OCI-M2 (cell line): ENCODE data around the gene ATP6V1C2.

Experiments
- DNase-seq: peaks from one replicate; lab custom pipeline; 2025; ENCODE audit not compliant: unreplicated experiment; lab: John Stamatoyannopoulos, UW

The ATP6V1C2 gene

GRCh38 chr2:10721396-10722251 is at the start of gene ATP6V1C2:
Gene ATP6V1C2 (plus strand): TSS chr2:10721630. CDS start chr2:10722850, 1,220 bp downstream.
- DNase-seq, result no peak

DNA sequence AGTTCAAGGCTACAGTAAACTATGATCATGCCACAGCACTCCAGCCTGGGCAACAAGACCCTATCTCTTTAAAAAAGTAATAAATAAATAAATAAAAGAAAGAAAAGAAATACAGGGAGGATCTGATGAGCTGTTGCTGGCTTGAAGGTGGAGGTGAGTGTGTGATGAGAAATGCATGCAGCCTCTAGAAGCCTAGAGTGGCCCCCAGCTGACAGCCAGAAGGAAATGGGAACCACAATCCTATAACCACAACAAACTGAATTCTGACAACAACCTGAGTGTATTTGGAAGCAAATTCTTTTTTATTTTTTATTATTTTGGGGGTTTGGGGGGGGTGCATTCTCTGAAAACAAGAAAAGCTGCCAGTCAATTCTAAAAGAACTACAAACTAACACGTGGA is 46.3 kb upstream of the ATP6V1C2 start:
- no peak for DNase-seq

DNA sequence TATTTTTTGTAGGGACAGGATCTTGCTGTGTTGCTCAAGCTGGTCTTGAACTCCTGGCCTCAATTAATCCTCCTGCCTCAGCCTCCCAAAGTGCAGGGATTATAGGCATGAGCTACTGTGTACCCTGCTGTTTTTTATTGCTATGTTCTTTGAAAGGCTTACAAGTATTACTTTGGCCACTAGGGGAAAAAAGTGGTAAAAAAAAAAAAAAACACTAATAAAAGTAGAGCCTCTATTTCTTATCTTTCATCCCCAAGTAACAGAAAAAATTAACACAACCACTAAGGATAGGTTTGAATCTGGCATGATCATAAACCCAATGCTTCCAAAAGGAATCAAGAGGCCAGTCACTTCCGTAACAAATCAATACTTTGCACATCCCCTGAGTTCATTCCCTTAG is 43.2 kb upstream of the ATP6V1C2 start:
- no peak for DNase-seq

DNA sequence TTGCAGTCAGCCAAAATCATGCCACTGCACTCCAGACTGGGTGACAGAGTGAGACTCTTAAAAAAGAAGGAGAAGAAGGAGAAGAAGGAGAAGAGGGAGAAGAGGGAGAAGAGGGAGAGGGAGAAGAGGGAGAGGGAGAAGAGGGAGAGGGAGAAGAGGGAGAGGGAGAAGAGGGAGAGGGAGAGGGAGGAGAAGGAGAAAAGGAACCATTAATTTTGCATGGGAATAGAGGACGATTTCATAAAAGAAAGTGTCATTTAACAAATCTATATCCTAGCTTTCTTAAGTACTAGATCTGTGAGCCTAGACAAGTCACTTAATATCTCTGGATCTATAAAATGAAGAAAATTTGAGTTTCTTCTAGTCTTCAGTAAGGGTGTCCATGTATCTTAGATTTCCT is 41.2 kb upstream of the ATP6V1C2 start:
- no peak for DNase-seq

- no peak for DNase-seq
Measured at GRCh38 chr2:10680957-10681356, 40.5 kb upstream of the ATP6V1C2 start.

DNA sequence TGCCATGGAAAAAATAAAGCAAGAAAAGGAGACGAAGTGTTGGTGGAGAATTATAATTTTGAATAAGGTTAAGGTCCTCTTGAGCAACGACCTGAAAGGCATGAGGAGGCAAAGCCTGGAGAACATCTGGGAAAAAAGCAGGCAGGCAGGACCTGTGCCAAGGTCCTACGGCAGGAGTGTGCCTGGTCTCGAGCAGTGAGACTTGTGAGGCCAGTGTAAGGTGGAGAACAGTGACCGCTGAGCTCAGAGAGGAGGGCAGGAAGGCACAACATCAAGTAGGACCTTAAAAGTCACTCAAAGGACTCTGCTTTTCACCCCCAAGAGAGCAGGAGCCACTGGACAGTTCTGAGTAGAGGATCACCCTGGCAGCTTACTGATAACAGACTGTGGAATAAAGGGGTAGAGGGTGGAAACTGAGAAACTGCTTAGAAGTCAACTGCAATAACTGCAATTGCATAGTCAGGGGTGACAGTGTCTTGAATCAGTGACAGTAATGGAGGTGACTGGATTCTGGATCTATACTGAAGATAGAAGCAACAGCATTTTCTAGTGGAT is 35.2 kb upstream of the ATP6V1C2 start:
- no peak for DNase-seq

GRCh38 chr2:10688921-10689807 is 32.3 kb upstream of the ATP6V1C2 start:
- no peak for DNase-seq

DNA sequence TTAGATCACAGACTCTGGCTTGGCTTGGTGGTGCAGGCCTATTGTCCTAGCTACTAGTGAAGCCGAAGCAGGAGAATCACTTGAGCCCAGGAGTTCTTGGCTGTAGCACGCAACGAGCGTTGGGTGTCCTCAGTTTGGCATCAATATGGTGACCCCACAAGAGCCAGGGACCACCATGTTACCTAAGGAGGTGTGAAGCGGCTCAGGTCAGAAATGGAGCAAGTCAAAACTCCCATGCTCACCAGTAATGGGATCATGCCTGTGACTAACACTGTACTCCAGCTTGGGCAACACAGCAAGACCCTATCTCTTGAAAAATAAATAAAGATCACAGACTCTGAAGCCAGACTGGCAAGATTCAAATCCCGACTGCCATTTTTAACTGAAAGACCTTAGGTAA is 29.9 kb upstream of the ATP6V1C2 start:
- no peak for DNase-seq

DNA sequence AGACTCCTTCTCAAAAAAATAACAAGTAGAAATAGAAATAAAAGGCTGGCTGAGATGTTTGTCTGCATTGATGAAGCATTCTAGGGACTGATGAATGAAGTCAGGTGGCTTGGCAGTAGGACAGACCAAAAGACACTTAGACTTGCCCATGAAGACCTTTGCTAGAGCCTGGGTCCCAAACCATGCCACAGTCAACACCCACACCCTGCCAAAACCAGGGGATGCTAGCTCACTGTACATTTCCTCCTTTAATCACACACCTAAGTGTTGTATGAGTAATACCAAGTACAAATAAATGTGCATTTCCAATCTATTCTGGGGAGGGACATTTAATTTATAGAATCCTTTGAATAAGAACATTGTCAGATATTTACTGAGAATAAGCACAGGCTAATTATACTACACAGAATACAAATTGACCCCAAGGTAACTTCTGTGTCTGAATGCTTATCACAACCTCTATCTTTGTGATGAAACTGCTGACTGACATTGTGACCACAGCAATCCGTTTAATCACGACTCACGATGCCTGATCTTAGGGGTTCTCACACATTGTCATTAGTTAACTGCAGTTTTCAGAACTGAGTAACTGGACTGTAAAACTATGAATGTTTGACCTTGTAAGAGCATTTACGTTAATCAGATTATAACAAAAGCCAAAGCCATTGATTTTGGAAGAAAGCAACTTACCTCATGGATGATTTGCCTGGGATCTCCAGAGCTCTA is 21.2 kb upstream of the ATP6V1C2 start:
- no peak for DNase-seq

DNA sequence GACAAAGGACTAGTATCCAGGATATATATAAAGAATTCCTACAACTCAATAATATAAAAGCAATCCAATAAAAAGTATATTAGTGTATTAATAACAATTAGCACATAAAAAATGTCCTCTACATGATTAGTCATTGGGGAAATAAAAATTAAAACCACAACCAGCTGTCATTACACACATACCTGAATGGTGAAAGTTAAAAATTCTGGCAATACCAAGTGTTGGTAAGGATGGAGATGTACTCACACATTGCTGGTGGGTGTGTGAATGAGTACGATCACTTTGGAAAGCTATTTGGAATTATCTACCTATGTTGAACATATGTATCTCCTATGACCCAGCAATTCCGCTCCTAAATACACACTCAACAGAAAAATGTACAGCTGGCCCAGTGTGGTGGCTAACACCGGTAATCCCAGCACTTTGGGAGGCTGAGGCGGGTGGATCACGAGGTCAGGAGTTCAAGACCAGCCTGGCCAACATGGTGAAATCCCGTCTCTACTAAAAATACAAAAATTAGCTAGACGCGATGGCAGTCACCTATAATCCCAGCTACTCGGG is 17.3 kb upstream of the ATP6V1C2 start:
- no peak for DNase-seq

GRCh38 chr2:10706033-10706432 is 15.4 kb upstream of the ATP6V1C2 start:
- DNase-seq, result no peak

DNA sequence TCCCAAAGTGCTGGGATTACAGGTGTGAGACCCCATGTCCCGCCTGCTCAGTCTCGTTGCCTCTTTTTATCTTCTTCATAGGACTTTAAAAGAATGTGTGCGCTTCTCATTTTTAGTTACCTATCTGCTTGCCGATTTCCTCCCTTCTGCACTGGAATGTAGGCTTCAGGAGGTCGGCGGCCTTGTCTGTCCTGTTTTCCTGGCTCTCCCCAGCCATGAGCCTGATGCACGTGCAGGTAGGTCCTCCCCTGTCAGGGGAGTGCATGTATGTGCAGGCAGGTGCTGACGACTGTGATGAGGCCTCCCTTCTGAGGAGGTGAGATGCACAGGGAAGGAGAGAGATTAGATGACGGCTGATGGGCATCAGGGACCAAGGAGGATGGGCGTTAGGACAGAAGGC is 13.6 kb upstream of the ATP6V1C2 start:
- DNase-seq, result no peak

GRCh38 chr2:10709290-10709939 is 12.0 kb upstream of the ATP6V1C2 start:
- no peak for DNase-seq

GRCh38 chr2:10712185-10712809 is 9.1 kb upstream of the ATP6V1C2 start:
- DNase-seq, result no peak

GRCh38 chr2:10716581-10716980 is 4.8 kb upstream of the ATP6V1C2 start:
- no peak for DNase-seq

DNA sequence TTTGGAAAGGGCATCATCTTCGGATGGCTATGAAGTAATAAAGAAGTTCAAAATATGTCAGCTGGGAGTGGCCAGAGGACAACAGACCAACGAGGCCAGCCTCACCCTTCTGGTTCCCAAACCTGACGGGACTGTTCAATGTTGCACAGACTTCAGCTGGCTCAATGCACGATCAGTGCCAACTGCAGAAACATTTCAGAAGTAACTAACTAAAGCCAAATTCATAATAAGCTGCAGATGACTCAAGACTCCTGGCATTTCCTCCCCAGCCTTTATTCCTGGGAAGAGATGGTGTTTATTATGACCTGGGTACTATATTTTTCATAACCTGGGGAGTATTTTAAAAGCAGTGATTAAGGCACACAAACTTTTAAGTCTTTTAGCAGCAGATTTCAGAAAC is 3.8 kb upstream of the ATP6V1C2 start:
- no peak for DNase-seq

DNA sequence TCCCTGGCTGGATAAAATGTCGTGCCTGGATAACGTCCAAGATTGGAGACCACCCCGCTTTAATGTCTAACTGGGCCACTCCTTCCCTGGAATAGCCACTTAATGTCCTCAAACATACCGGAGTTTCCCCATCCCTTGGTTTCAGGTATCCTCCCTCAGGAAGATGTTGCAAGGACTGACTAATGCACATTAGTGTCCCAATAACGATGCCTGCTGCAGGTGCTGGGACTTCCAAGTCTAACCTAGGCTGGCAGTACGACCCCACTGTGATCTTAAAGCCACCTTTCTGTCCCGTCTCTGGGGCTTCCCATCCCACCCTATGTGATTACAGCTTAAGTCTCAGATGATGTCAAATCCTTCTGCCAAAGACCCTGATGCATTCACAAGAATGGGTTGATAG is 1.1 kb upstream of the ATP6V1C2 start:
- no peak for DNase-seq

- no peak for DNase-seq
Measured at GRCh38 chr2:10720947-10721395, 459 bp upstream of the ATP6V1C2 start.

- DNase-seq, result no peak
Measured at GRCh38 chr2:10722252-10722825, 909 bp downstream of the ATP6V1C2 start.
